NCI-H526 treated with DMSO at 0.1 percent for 48 hours (cell line): Measurements from ENCODE around the gene LPGAT1.
"Not testable (repeated sequence)": the region's sequence is repeated elsewhere in the genome, so short reads cannot be mapped to it uniquely, and the experiment has no call there.

Experiments
- DNase-seq: peaks from one replicate; lab custom pipeline; 2025; lab: John Stamatoyannopoulos, UW

The LPGAT1 gene, protein sequence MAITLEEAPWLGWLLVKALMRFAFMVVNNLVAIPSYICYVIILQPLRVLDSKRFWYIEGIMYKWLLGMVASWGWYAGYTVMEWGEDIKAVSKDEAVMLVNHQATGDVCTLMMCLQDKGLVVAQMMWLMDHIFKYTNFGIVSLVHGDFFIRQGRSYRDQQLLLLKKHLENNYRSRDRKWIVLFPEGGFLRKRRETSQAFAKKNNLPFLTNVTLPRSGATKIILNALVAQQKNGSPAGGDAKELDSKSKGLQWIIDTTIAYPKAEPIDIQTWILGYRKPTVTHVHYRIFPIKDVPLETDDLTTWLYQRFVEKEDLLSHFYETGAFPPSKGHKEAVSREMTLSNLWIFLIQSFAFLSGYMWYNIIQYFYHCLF

GRCh38 chr1:211830328-211831142 lies at the start of gene LPGAT1:
TSS of gene LPGAT1 (minus strand) at chr1:211830763. CDS start at chr1:211829296, 1,467 bp downstream.
- DNase-seq: peak; percentile 26

DNA sequence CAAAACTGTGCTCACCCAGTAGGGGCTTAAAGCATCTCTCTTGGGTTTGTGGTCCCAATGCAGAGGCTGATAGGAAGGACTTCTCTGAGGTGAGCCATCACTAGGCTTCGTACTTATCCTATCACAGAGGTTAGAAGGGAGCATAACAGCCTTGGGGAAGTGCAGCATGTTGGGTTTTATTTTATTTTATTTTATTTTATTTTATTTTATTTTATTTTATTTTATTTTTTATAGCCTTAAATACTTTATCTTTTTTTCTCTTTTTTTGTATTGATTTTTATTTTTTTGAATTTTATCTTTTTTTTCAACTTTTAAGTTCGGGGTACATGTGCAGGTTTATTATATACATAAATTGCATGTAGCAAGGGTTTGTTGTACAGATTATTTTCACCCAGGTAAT lies 48.9 kb upstream of the LPGAT1 start:
- no peak for DNase-seq

DNA sequence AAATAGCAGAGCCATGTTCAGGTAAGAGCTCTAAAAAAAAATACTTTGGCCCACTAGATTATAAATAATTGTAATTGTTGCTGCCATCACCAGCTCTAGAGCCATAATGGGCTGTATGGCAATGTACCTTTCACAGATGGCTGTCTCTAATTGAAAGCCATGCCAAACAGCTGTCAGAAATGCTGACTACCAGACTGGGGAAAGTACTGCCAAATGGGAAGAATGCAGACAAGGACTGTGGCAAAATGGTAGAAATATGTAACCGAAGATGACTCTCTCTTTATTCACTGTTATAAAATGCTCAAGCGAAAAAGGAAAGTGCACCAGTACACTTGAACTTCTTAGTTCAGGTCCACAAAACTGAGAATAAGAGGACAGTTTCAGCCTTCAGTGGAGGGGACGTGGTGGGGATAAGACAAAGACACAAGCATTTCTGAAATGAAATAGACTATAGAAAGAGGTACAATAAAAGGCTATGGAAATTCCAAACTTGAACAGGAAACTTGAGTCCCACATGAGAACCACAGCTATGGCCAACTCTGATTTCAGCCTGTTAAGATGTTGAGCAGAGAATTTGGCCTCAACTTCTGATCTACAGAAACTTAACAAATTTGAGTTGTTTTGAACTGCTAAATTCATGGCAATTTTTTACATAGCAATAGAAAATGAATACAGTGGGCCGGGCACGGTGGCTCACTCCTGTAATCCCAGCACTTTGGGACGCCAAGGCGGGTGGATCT lies 46.5 kb upstream of the LPGAT1 start:
- no peak for DNase-seq

DNA sequence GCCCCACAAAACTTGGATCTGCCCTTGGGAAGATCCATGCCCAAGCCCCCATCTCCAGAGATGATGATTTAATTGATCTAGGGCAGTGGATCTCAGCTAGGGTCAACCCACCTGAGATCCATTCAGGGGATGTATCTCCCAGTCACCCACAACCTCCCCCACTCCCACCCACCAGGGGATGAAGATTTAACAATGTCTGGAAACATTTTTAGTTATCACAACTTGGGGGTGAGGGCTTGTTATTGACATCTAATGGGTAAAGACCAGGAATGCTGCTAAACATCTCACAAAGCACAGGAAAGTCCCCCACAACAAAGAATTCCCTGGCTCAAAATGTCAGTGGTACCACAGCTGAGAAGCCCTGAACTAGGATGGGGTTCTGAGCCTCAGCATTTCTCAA lies 45.0 kb upstream of the LPGAT1 start:
- no peak for DNase-seq

DNA sequence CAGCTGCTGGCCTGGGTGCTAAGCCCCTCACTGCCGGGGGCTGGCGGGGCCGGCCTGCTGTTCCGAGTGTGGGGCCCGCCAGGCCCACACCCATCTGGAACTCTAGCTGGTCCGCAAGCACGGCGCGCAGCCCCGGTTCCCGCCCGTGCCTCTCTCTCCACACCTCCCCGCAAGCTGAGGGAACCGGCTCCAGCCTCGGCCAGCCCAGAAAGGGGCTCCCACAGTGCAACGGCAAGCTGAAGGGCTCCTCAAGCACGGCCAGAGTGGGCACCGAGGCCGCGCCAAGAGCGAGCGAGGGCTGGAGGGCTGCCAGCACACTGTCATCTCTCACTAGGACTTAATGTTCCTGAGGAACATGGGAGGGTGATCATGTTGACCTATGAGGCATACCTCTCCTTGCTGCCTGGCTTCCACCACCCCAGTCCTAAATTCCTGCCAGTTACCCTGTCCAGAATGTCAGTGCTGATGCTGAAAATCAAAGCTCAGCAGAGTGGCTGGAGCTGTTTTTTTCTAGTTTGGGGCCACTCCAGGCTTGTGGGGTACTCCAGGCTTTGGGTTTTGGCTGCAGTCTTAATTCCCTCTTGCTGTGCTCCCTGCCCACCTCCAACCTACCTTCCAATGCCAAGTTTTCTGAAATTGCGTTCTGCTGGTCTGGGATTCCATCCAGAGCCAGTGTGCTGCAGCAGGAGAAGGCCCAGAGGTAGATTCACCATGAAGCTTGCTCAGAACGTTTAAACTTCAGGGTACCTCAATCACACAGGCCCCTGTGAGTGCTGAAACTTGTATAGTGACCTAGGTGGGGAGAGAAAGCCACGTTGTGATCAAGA lies 44.2 kb upstream of the LPGAT1 start:
- DNase-seq: no peak

DNA sequence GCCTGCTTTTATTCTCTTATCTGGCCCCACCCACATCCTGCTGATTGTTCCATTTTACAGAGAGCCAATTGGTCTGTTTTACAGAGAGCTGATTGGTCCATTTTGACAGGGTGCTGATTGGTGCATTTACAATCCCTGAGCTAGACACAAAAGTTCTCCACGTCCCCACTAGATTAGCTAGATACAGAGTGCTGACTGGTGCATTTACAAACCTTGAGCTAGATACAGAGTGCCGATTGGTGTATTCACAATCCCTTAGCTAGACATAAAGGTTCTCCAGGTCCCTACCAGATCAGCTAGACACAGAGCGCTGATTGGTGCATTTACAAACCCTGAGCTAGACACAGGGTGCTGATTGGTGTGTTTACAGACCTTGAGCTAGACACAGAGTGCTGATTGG lies 43.2 kb upstream of the LPGAT1 start:
- DNase-seq: not testable (repeated sequence)

- DNase-seq: no peak
Measured at GRCh38 chr1:211870156-211870555, 39.6 kb upstream of the LPGAT1 start.

DNA sequence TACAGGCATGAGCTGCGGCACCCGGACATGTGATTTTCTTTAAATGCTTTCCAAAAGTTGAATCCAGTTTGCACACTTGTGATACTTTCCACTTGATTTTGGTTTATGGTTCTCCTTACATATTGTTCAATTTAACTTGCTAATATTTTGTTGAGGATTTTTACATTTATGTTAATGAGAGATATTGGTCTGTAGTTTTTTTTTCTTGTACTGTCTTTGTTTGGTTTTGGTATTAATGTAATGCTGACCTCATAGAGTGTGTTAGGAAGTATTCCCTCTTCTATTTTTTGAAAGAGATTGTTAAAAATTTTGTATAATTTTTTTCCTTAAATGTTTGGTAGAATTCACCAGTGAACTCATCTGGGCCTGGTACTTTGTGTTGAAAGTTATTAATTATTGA lies 34.6 kb upstream of the LPGAT1 start:
- no peak for DNase-seq

DNA sequence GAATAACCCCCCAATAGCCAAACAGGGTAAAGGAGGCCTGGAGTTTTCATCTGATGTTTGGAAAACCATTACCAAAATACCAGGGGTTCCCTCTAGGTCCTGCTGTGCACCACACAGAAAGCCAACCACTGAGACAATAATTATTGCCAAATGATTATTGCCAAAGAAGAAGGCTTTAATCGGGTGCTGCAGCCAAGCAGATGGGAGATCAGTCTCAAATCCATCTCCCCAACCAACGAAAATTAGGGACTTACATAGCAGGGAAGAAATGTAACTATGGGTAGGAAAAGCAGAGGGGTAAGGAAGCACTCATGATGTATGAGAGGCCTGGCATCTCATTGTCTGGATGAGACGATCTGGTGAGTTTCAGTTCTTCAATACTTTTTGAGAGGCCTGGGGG lies 28.8 kb upstream of the LPGAT1 start:
- no peak for DNase-seq

GRCh38 chr1:211851174-211851573 lies 20.6 kb upstream of the LPGAT1 start:
- no peak for DNase-seq

DNA sequence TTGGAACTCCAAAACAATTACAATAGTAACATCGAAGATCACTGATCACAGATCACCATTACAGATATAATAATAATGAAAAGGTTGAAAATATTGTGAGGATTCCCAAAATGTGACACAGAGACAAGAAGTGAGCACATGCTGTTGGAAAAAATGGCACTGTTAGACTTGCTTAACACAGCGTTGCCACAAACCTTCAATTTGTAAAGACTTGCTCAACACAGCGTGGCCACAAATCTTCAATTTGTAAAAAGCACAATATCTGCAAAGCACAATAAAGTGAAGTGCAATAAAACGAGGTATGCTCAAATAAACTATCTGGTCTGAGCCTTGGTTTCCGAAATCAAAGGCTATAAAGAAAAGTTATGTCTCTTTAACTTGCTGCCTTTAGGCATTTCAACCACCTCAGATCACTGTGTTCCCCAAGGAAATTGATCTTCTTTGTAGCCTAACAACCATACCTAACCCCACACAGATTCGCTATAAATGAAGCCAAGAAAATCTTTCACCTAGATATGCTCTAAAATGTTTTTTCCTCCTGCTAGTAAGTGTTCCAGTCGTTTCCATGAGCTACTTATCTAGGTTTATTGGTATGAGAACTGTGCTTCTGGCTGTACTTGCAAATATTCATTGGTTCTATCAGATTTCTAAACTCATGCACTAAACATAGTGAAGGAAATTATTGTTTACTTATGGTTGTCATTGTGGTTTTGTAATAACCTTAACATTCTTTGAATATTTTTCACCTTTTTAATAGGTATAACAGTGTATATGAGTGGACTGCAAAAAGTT lies 13.1 kb upstream of the LPGAT1 start:
- no peak for DNase-seq

GRCh38 chr1:211843018-211843417 lies 12.5 kb upstream of the LPGAT1 start:
- DNase-seq: no peak

DNA sequence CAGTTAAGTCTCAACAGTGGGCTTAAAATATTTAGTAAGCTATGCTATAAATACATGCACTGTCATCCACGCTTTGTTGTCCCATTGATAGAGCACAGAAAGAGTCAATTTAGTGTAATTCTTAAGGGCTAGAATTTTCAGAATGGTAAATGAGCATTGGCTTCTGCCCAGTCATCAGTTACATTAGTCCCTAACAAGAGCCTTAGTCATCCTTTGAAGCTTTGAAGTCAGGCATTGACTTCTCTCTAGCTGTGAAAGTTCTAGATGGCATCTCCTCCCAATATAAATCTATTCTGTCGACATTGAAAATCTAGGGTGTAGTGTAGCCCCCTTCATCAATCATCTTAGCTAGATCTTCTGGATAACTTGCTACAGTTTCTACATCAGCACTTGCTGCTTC lies 12.0 kb upstream of the LPGAT1 start:
- no peak for DNase-seq

DNA sequence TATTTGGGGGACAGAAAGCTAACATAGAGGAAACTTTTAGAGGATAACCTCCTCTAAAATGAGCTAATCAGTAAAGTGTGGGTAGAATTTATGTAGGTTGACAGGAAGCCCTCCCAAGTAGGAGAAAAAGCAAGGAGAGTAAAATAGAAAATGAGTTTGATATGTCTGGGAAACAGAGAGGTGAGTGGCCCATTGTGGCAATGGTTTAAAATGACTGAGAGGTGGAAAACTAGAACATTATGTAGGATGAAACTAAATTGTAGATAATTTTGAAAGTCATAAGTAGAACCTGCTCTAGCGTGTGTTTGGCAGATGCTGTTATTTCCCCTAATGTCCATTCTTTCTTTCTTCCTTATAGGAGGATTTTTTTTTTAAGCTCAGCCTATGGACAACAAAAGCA lies 8.5 kb upstream of the LPGAT1 start:
- DNase-seq: no peak

DNA sequence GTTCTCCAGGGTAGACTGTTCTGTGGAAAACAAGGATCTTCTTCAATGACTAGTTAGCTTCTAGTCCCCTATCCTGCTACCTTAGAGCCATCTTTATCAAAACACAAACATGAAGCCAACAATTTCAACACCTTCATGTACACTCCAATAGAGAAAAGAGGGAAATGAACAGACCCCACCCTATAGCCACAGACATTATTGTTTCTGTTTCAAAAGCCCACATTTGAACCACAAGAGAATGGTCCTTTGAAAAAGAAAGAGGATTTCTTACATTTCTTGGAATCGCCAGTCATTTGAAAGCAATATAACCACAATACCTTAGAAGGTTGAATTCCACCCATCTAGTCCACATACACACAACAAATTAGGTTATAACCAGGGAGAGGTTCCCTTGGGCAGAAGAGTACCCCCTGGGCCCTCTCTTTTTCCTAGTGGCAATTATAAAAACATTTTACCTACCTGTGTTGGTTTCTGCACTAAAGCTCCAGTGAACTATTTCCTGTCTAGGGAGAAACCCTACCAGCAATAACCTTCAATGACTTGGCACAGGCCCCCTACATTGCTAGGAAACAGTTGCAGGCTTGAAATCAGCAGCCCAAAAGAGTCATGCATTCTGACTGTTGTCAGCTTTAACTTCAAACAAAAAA lies 2.7 kb upstream of the LPGAT1 start:
- no peak for DNase-seq

DNA sequence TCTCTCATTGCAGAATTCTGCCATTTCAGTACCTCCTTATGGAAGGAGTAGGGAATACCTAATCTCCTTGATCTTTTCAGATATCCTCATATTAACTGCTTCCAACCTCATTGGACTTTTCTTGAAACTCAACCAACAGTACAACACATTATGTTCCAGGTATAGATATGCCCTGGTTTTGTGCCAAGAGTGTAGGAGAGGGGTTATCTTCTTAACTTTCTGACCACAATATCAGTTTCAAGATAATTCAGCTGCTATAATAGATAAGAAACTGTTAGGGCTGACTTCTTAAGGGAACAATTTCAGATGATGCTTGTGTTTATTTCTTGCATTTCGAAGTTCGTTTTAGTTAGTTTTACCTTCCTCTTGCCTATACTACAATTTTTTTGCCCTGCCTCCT lies 2.1 kb upstream of the LPGAT1 start:
- no peak for DNase-seq

GRCh38 chr1:211831558-211832323 lies 1.2 kb upstream of the LPGAT1 start:
- no peak for DNase-seq

DNA sequence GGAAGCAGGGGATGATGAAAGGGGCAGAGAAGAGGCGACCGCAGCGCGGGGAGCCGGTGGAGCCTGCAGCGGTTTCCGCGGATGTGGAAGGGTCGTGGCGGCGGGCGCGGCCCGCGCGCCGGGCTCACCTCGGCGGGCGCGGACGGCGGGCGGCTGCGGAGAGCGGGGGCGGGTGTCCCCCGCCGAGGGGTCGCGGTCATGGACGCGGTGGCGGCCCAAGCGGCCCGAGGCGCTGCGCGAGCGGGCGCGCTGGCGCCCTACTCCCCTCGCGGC lies 572 bp downstream of the LPGAT1 start:
- DNase-seq: no peak

- DNase-seq: peak; percentile 36
Measured at GRCh38 chr1:211829343-211830054, 1.1 kb downstream of the LPGAT1 start.
